ENCODE results near the gene RELT. TPM values are rescaled to one million over a fixed set of nuclear protein-coding genes. Genes with fewer than 3 reads are reported as not detected.

The RELT gene
- total and polyA plus RNA-seq, 2 donors (not counting 1 experiment from before 2014, with no cell fraction given), result 0.33 to 0.70 TPM

- TF ChIP-seq EZH2 (IDR thresholded peaks at IDR 0.05; ENCODE audit: low read length, missing control alignments) (no peak), CTCF (conservative IDR thresholded peaks at IDR 0.05 in 1 of 2, IDR thresholded peaks at IDR 0.05 in 1 of 2; ENCODE audit: low read depth in 1 of 2, low read length in 2 of 2) (no peak)
- DNase-seq (ENCODE audit: low read depth in 2 of 2), result no peak
- peaks cover 26% of the 10 kb centered on the region for H3K36me3 ChIP-seq (ENCODE audit: control insufficient read depth, insufficient read depth, low read length)
- peaks cover 35% of the 10 kb centered on the region for H3K79me2 ChIP-seq (ENCODE audit: control insufficient read depth, insufficient read depth, low read length)
- H3K27ac ChIP-seq (ENCODE audit: insufficient read depth, low read length), result no peak overlapping the region
- no peaks in the 10 kb centered on the region for H3K9me3 ChIP-seq (ENCODE audit: control insufficient read depth, insufficient read depth, low read depth, low read length)
- H3K4me2 ChIP-seq (ENCODE audit: extremely low read depth, insufficient read depth, low read length), result no peak overlapping the region
- no peaks in the 10 kb centered on the region for H4K20me1 ChIP-seq (ENCODE audit: control insufficient read depth, extremely low read depth, insufficient read depth, low read length)
- H2AFZ ChIP-seq (ENCODE audit: low read length), result no peak overlapping the region
- H3K4me1 ChIP-seq (ENCODE audit: control insufficient read depth, extremely low read depth, insufficient read depth, low read length), result peaks cover 18% of the 10 kb centered on the region
- H3K4me3 ChIP-seq (replicated peaks in 1 of 4; ENCODE audit: control extremely low read depth in 1 of 4, insufficient read depth in 1 of 4, low read depth in 3 of 4, low read length in 4 of 4), result no peak overlapping the region
- no peaks in the 10 kb centered on the region for H3K27me3 ChIP-seq (ENCODE audit: control insufficient read depth, insufficient read depth, low read length)
- no peak overlapping the region for H3K9ac ChIP-seq (ENCODE audit: insufficient read depth, low read length)
These were observed 26.6 kb upstream of the RELT start for GRCh38 chr11:73349633-73350032.

GRCh38 chr11:73350908-73351636 lies 25.1 kb upstream of the RELT start:
- DNase-seq (ENCODE audit: low read depth in 2 of 2), result peak; percentile 57 to 88
- Histone ChIP-seq H3K27me3 (ENCODE audit: control insufficient read depth, insufficient read depth, low read length) (no peaks in the 10 kb centered on the region), H3K4me1 (ENCODE audit: control insufficient read depth, extremely low read depth, insufficient read depth, low read length) (peaks cover 14% of the 10 kb centered on the region), H3K9me3 (ENCODE audit: control insufficient read depth, insufficient read depth, low read depth, low read length) (no peaks in the 10 kb centered on the region), H3K36me3 (ENCODE audit: control insufficient read depth, insufficient read depth, low read length) (peaks cover 34% of the 10 kb centered on the region), H3K4me2 (ENCODE audit: extremely low read depth, insufficient read depth, low read length) (peak overlapping the region; percentile 20), H3K79me2 (ENCODE audit: control insufficient read depth, insufficient read depth, low read length) (peaks cover 20% of the 10 kb centered on the region), H2AFZ (ENCODE audit: low read length) (no peak overlapping the region), H3K4me3 (replicated peaks in 1 of 4; ENCODE audit: control extremely low read depth in 1 of 4, insufficient read depth in 1 of 4, low read depth in 3 of 4, low read length in 4 of 4) (no peak overlapping the region), H3K9ac (ENCODE audit: insufficient read depth, low read length) (no peak overlapping the region), H4K20me1 (ENCODE audit: control insufficient read depth, extremely low read depth, insufficient read depth, low read length) (no peaks in the 10 kb centered on the region), H3K27ac (ENCODE audit: insufficient read depth, low read length) (peak overlapping the region; percentile 69)
- TF ChIP-seq EZH2 (IDR thresholded peaks at IDR 0.05; ENCODE audit: low read length, missing control alignments), result no peak
- peak; percentile 94 to 98 for TF ChIP-seq CTCF (conservative IDR thresholded peaks at IDR 0.05 in 1 of 2, IDR thresholded peaks at IDR 0.05 in 1 of 2; ENCODE audit: low read depth in 1 of 2, low read length in 2 of 2)

- Histone ChIP-seq H3K27ac (ENCODE audit: insufficient read depth, low read length) (no peak overlapping the region), H3K4me1 (ENCODE audit: control insufficient read depth, extremely low read depth, insufficient read depth, low read length) (peaks cover 26% of the 10 kb centered on the region), H3K4me2 (ENCODE audit: extremely low read depth, insufficient read depth, low read length) (no peak overlapping the region), H3K9me3 (ENCODE audit: control insufficient read depth, insufficient read depth, low read depth, low read length) (no peaks in the 10 kb centered on the region), H3K27me3 (ENCODE audit: control insufficient read depth, insufficient read depth, low read length) (no peaks in the 10 kb centered on the region), H3K4me3 (replicated peaks in 1 of 4; ENCODE audit: control extremely low read depth in 1 of 4, insufficient read depth in 1 of 4, low read depth in 3 of 4, low read length in 4 of 4) (no peak overlapping the region), H3K79me2 (ENCODE audit: control insufficient read depth, insufficient read depth, low read length) (peaks cover 4% of the 10 kb centered on the region), H3K36me3 (ENCODE audit: control insufficient read depth, insufficient read depth, low read length) (peaks cover 36% of the 10 kb centered on the region), H2AFZ (ENCODE audit: low read length) (no peak overlapping the region), H3K9ac (ENCODE audit: insufficient read depth, low read length) (no peak overlapping the region), H4K20me1 (ENCODE audit: control insufficient read depth, extremely low read depth, insufficient read depth, low read length) (no peaks in the 10 kb centered on the region)
- TF ChIP-seq EZH2 (IDR thresholded peaks at IDR 0.05; ENCODE audit: low read length, missing control alignments) (no peak), CTCF (conservative IDR thresholded peaks at IDR 0.05 in 1 of 2, IDR thresholded peaks at IDR 0.05 in 1 of 2; ENCODE audit: low read depth in 1 of 2, low read length in 2 of 2) (no peak)
- no peak for DNase-seq (ENCODE audit: low read depth in 2 of 2)
These were observed 22.8 kb upstream of the RELT start for GRCh38 chr11:73353422-73353821.
